Adrenal gland (tissue), 12 donors: ENCODE measurements around the gene GSPT2. TPM values are rescaled to one million over a fixed set of nuclear protein-coding genes. Genes with fewer than 3 reads are reported as not detected.

Experiments
- DNase-seq, 7 donors: peaks; one replicate each; pipeline ENCODE4 v3.0.0-alpha.2; 2019 to 2020
- H3K27ac ChIP-seq, 5 donors: fragments of 200-600 bp; sonication (generic) in 4 of 5; 1 replicate in 3 of 5; 2 replicates in 2 of 5; pipeline versions ENCODE4 v1.5.1 to v1.8.0; 2016 to 2020; ENCODE audit warnings: mild to moderate bottlenecking in 1 of 5
- H3K27me3 ChIP-seq: fragments of 200-600 bp; 2 replicates; pipeline ENCODE4 v1.8.0; 2021
- H3K36me3 ChIP-seq, 2 donors: fragments of 200-600 bp; replicated peaks in 1 of 2; 1 replicate in 1 of 2; 2 replicates in 1 of 2; pipeline versions ENCODE4 v1.5.1 to v1.8.0; 2018 to 2022
- H3K4me1 ChIP-seq, 2 donors: fragments of 200-600 bp; replicated peaks in 1 of 2; 1 replicate in 1 of 2; 2 replicates in 1 of 2; pipeline versions ENCODE4 v1.5.1 to v1.8.0; 2018 to 2021
- H3K4me3 ChIP-seq, 4 donors: fragments of 200-600 bp; sonication (generic) in 3 of 4; one replicate each; pipeline ENCODE4 v1.5.1; 2016 to 2018
- H3K9me3 ChIP-seq, 3 donors: fragments of 200-600 bp; sonication (generic) in 1 of 3; replicated peaks in 1 of 3; 1 replicate in 2 of 3; 2 replicates in 1 of 3; pipeline versions ENCODE4 v1.5.1 to v1.8.0; 2016 to 2021
- POLR2A ChIP-seq, 2 donors: fragments of 450-650 bp; IDR thresholded peaks; one replicate each; pipeline ENCODE4 v1.6.1; 2017; ENCODE audit warnings: antibody characterized with exemption in 2 of 2, mild to moderate bottlenecking in 2 of 2, moderate library complexity in 1 of 2
- WGBS, 4 donors: extraction: QIAGEN DNeasy Blood & Tissue Kit in 2 of 4; methylation state at CpG; one replicate each; pipeline versions ENCODE4 v1.1.5 to v1.1.7; 2013 to 2017; 5-methylcytosine and 5-hydroxymethylcytosine counted together
- intact Hi-C, 2 donors: fragments of 100-400 bp; cut with DNase I; formaldehyde crosslinking; loops; one replicate each; pipeline versions ENCODE4 v1.14.1 to v1.15.0; 2022 to 2023
- polyA plus RNA-seq, 3 donors: library from polyadenylated mRNA; stranded (reverse); fragments of 200-250 nt in 2 of 3; fragments of 350-450 nt in 1 of 3; fragmentation: Illumina TruSeq in 1 of 3; extraction: RNeasy Lipid Tissue Mini Kit (QIAGEN cat#74804) in 1 of 3; gene quantifications; one replicate each; pipeline ENCODE4 v1.2.3, GENCODE V29; 2013 to 2014
- total RNA-seq, 9 donors: library from RNA; depleted of rRNA in 4 of 9; stranded (reverse); fragments of >200 nt in 4 of 9; fragments of 120-200 nt in 1 of 9; fragmentation: NEBNext Ultra II Directional in 1 of 9; extraction: Animal tissue kit (Norgen Biotek cat#: 25700) in 1 of 9; gene quantifications; one replicate each; pipeline versions ENCODE4 v1.1.0 to v1.2.4, GENCODE V29; 2013 to 2023
- TF ChIP-seq, protein P1 (sequence below), 6 experiments: fragments of 450-650 bp in 4 of 6; fragments of 200-600 bp in 2 of 6; sonication (generic) in 1 of 6; IDR thresholded peaks; 1 replicate in 5 of 6; 2 replicates in 1 of 6; pipeline versions ENCODE4 v1.5.1 to v1.8.0; 2016 to 2021; ENCODE audit warnings: antibody characterized with exemption in 6 of 6, mild to moderate bottlenecking in 2 of 6, moderate library complexity in 1 of 6
- donor health status: healthy with polysubstance abuse.
- donor health status: Bipolar disorder and iron deficiency.
- donor health status: DM: yes; HTN: yes; CAD: no.
- donor health status: DM: no; HTN: no; CAD: no.
- donor health status: DM: no; HTN: no; CAD: no.
- donor health status: DM: yes; HTN: yes; CAD: no.

Gene GSPT2
- total and polyA plus RNA-seq, 12 donors, result 2.7 to 18.8 (median 12.2) TPM

DNA sequence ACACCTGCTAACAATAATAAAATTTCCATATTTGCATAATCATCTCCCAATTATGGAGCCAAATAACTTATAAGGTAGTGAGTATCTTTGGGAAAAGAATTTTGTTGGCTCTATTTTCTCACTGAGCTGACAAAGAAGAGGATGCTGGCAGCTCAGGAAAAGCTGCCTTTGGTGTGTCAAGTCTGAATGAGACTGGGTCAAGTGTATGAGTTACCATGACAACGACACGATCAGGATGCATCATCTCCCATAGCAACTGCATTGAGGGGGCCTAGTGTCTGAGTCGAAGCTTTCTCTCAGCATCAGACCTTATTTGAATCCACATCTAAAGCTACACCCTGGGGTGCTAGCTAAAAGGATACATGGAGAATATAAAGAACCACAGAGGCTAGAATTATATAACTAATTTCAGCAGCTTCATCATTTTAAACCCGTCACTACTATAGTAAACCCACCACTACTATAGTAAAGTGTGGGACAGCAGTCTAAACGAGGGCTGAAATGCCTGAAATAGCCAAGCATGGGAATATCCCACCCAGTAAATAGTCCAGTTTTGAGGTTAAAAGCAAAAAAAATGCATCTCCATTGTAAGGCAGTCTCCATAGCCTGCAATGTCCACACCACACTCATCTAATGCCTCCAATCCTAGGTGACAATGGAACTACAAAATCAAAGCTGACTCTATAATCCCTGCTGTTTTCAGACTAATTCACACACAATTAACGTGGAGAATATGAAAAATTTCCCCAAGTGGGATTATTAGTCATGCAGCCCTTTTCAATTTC is 16.0 kb downstream of the GSPT2 start:
- Histone ChIP-seq H3K4me3 (no peak overlapping the region), H3K4me1 (no peaks in the 10 kb centered on the region), H3K27ac (no peak overlapping the region), H3K9me3 (no peaks in the 10 kb centered on the region), H3K27me3 (peaks cover 18% of the 10 kb centered on the region), H3K36me3 (no peaks in the 10 kb centered on the region)
- TF ChIP-seq, protein P1, sequence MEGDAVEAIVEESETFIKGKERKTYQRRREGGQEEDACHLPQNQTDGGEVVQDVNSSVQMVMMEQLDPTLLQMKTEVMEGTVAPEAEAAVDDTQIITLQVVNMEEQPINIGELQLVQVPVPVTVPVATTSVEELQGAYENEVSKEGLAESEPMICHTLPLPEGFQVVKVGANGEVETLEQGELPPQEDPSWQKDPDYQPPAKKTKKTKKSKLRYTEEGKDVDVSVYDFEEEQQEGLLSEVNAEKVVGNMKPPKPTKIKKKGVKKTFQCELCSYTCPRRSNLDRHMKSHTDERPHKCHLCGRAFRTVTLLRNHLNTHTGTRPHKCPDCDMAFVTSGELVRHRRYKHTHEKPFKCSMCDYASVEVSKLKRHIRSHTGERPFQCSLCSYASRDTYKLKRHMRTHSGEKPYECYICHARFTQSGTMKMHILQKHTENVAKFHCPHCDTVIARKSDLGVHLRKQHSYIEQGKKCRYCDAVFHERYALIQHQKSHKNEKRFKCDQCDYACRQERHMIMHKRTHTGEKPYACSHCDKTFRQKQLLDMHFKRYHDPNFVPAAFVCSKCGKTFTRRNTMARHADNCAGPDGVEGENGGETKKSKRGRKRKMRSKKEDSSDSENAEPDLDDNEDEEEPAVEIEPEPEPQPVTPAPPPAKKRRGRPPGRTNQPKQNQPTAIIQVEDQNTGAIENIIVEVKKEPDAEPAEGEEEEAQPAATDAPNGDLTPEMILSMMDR (IDR thresholded peaks at IDR 0.05), result no peak
- no peak for TF ChIP-seq POLR2A (IDR thresholded peaks at IDR 0.05)
- intact Hi-C loops, result no loop called here
- DNase-seq, result no peak
- 45 to 60% (median 54%) methylated on average over 3 to 6 of the region's 6 CpGs for WGBS, 4 donors

DNA sequence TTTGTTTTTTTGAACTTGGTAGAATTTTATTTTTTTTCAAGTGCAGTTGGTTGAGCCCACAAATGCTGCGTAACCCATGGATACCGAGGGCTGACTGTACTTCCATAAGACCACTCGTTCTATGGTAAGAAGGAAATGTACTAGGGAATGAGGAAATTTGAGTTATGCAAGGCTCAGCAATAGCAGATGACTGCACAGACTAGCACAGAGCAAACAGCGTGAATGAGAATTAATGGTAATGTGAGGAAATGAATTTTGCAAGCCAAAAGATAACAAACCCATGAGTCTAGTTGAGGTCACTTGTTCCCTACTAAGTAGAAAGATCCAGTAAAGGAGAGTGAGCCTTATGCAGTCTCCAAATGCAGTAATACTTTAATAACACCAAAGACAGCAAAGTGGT is 17.4 kb downstream of the GSPT2 start:
- Histone ChIP-seq H3K4me1 (no peaks in the 10 kb centered on the region), H3K9me3 (no peaks in the 10 kb centered on the region), H3K36me3 (no peaks in the 10 kb centered on the region), H3K4me3 (no peak overlapping the region), H3K27me3 (peaks cover 6% of the 10 kb centered on the region), H3K27ac (no peak overlapping the region)
- TF ChIP-seq POLR2A (IDR thresholded peaks at IDR 0.05), result no peak
- TF ChIP-seq, protein P1 (IDR thresholded peaks at IDR 0.05), result no peak
- DNase-seq, result no peak
- WGBS, 4 donors, result 68 to 77% (median 70%) methylated on average over 4 of the region's 4 CpGs
- intact Hi-C loops, result no loop called here

DNA sequence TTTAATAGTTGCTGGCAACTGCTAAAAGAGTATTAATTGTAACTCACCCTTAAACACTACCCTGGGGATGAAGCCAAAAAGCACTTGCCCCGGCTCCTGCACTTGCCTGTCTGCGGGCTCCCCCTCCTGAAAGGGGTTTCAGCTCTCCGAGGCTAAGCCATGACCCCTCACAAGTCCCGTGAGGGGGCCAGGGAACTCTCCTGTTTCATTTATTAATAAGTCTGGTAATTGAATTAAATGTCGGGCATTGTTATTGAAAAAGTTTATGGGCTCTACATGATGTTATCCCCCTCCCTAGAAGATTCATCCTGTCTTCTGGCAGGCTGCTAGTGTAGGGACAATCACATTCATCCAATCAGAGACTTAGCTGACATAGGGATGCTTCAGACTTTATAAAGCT is 23.3 kb downstream of the GSPT2 start:
- H3K27me3 ChIP-seq, result peaks cover 11% of the 10 kb centered on the region
- TF ChIP-seq, protein P1 (IDR thresholded peaks at IDR 0.05), result no peak
- TF ChIP-seq POLR2A (IDR thresholded peaks at IDR 0.05), result no peak
- 64 to 74% (median 70%) methylated on average over 5 of the region's 5 CpGs for WGBS, 4 donors
- no peaks in the 10 kb centered on the region for H3K9me3 ChIP-seq
- H3K36me3 ChIP-seq, result no peaks in the 10 kb centered on the region
- no peak overlapping the region for H3K27ac ChIP-seq
- DNase-seq, result no peak
- intact Hi-C loops, result no loop called here
- no peak overlapping the region for H3K4me3 ChIP-seq
- no peaks in the 10 kb centered on the region for H3K4me1 ChIP-seq

DNA sequence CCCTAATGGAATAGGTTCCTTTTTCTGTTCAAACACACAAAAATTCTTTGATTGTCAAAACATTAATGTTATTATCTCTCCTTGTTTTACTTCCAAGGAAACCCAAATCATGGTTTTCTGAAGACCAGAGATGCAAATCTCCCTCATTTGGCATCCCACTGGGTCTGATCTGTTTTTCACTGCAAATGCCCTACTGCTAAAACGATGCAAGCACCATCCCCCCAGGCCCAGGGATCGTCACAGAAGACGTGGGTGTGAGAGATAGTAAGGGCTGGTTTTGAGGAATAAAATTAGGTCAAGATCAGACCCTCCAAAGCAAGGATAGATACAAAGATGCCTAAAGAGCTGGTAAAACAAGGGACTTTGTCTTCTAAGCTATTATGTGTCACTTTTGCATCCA is 33.6 kb downstream of the GSPT2 start:
- DNase-seq, result no peak
- no peaks in the 10 kb centered on the region for H3K36me3 ChIP-seq
- no peaks in the 10 kb centered on the region for H3K9me3 ChIP-seq
- WGBS, 4 donors, result 25 to 54% (median 32%) methylated on average over 3 of the region's 3 CpGs
- peaks cover 26% of the 10 kb centered on the region for H3K27me3 ChIP-seq
- no peak overlapping the region for H3K27ac ChIP-seq
- intact Hi-C loops, result no loop called here
- no peak for TF ChIP-seq POLR2A (IDR thresholded peaks at IDR 0.05)
- TF ChIP-seq, protein P1 (IDR thresholded peaks at IDR 0.05), result no peak
- H3K4me3 ChIP-seq, result no peak overlapping the region
- H3K4me1 ChIP-seq, result no peaks in the 10 kb centered on the region
